Occipital lobe (tissue), 2 donors: ENCODE data around the gene KCNG2. TPM values are rescaled to one million over a fixed set of nuclear protein-coding genes. Genes with fewer than 3 reads are reported as not detected.
"Not testable (repeated sequence)": the region's sequence is repeated elsewhere in the genome, so short reads cannot be mapped to it uniquely, and the experiment has no call there.

Source experiments
- DNase-seq: peaks from one replicate; lab custom pipeline; 2025; lab: John Stamatoyannopoulos, UW
- total RNA-seq: library from RNA; depleted of rRNA; stranded (reverse); fragments of >200 nt; gene quantifications from one replicate; pipeline ENCODE4 v1.2.3, GENCODE V29; 2014

The KCNG2 gene, protein sequence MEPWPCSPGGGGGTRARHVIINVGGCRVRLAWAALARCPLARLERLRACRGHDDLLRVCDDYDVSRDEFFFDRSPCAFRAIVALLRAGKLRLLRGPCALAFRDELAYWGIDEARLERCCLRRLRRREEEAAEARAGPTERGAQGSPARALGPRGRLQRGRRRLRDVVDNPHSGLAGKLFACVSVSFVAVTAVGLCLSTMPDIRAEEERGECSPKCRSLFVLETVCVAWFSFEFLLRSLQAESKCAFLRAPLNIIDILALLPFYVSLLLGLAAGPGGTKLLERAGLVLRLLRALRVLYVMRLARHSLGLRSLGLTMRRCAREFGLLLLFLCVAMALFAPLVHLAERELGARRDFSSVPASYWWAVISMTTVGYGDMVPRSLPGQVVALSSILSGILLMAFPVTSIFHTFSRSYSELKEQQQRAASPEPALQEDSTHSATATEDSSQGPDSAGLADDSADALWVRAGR
- 0.31 TPM for total RNA-seq

DNA sequence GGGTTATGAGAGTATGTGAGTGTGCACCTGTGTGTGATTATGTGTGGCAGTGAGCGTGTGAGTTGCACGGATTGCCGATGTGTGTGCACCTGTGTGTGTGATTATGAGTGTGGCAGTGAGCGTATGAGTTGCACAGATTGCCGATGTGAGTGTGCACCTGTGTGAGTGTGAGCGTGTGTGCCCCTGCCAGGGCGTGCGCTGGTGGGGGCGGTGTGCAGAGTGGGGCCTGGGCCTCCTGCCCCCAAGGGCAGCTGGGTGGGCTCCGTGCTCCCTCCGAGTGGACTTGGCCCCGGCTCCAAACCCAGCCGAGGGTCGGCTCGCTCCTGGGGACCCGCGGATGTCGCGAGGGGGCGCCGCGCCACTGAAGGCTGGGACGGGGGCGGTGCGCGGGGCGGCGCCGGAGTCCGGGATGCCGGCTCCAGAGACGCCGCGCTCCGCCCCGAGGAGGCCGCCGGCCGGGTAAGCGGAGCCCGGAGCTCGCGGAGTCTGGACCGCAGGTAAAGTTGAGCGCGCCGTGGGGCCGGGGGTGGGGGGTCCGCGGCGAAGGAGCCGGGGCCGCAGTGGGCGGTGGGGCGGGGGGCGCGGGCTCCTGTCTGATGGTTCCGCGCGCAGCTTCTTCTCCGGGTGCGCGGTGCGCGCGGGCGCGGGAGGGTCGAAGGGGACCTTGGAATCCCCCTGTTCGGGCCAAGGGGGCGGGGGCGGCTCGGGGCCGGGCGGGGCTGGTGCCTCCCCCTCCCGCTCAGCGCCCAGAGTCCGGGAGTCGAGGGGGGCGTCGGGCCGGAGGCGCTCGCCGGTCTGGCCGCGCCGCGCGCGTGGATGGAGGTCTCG, at the start of gene KCNG2:
Gene KCNG2, plus strand, starts transcription at position 421 of the 828 bp plus-strand sequence. CDS start 65,730 bp downstream, outside the sequence.
- no peak for DNase-seq

DNA sequence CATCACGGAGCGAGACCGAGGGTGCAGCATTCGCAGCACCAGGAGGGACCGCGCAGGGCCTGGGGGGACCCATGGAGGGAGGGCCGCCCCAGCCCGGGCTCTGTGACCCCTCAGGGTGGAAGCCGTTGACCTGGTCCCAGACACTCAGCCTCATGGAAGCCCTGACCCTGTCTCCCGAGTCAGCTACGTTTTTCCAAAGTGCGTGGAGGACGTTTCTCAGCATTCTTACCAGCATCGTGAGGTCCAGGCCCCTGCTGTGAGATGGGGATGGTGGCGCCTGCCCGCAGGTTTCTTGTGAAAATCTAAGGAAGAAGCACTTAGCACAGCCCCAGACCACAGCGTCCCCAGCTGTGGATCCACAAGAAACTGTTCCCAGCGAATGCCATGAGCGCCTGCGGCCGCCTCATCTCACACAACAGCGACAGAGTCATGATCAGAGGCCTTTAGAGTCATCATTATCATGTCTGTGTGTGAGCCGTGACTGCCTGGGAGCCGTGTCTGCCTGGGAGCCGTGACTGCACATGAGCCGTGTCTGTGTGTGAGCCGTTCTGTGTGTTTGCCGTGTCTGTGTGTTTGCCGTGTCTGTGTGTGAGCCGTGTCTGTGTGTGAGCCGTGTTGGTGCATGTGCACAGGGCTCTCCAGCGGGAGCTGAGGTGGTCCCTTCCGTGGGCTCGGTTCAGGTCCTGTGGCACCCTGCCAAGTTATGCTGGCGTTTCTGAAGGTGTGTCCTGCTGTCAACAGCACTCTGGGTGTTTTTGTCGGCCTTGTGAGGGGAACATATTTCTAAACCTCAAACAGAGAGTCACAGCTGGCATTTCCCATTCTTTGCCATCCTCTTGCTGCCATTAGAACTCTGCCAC, 49.2 kb upstream of the KCNG2 start:
- DNase-seq, result no peak

DNA sequence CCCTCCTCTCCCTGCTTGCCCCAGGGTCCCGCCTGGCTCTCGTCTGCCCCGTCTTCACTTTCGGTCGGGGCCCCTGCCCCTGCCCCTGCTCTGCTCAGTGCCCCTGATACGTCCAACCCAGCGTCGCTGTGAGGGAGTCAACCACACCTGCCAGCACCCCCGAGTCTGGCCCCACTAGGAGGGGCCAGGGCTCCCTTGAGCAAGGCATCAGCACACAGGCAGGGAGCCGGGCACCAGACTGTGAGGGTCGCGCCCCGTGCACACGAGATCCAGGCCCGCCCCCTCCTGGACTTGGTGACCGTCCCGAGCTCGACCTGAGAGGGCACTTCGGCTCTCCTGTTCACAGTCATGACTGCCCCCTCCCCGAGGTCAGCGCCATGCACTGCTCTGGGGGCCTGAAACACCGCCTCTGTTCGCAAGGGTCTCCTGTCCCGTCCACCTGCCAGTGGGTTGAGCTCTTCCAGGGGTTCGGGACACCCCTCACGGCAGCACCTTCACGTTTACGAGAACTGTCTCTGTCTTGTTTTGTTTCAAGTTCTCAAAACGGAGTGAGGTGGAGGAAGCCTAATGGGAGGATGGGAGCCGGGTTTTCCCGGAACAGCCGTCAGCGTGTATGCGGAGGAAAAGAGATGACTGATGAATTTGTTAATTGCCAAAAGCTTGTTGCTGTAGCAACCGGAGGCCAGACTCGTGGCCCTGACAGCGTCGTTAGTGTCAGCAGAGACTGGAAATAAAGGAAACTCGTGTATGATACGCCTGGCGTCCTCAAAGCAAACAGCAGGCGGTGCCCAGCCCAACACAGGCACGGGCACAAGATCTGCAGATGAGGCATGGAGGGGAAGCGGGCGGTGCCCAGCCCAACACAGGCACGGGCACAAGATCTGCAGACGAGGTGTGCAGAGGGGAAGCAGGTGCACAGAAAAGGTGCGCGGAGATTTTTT, 48.2 kb upstream of the KCNG2 start:
- peak; percentile 33 for DNase-seq

DNA sequence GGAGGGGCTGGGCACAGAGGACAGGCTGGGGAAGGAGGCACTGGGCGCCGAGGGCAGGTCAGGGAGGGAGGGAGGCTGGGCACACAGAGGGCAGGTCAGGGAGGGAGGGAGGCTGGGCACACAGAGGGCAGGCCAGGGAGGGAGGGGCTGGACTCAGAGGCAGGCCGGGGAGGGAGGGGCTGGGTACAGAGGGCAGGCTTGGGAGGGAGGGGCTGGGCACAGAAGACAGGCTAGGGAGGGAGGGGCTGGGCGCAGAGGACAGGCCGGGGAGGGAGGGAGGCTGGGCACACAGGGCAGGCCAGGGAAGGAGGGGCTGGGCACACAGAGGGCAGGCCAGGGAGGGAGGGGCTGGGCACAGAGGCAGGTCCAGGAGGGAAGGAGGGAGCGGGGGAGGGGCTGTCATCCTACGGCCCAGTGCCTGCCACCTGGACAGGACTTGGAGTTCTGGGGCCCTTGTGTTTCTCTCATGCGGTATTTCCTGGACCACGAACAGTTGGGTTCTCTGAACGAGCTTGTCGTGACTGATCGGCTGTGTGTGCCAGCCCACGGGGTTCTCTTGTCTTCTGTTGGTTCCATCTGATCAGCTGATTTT, 46.7 kb upstream of the KCNG2 start:
- no peak for DNase-seq

DNA sequence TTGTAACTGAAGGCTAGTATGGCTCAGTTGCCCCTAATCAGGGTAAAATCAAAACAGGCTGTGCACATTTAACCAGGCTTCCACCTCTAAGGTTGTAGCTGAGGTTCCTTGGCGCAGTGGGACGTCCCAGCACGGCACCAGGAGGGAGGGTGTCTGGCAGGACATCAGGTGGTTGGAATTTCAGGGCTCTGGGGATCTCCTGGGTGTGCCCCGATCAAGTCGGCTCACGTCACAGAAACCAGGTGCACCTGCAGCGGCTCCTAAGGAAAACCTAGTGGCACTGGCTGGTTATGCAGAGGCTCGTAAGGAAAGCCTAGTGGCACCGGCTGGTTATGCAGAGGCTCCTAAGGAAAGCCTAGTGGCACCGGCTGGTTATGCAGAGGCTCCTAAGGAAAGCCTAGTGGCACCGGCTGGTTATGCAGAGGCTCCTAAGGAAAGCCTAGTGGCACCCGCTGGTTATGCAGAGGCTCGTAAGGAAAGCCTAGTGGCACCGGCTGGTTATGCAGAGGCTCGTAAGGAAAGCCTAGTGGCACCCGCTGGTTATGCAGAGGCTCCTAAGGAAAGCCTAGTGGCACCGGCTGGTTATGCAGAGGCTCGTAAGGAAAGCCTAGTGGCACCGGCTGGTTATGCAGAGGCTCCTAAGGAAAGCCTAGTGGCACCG, 45.7 kb upstream of the KCNG2 start:
- DNase-seq, result not testable (repeated sequence)

DNA sequence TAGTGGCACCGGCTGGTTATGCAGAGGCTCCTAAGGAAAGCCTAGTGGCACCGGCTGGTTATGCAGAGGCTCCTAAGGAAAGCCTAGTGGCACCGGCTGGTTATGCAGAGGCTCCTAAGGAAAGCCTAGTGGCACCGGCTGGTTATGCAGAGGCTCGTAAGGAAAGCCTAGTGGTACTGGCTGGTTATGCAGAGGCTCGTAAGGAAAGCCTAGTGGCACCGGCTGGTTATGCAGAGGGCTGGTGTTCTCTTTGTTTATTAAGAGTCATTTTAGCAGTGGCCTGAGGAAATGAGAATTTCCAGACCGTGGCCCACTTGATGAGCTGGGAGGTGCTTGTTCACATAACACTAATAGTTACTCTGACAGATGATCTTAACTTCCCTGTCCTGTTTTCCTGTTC, 44.8 kb upstream of the KCNG2 start:
- not testable (repeated sequence) for DNase-seq

DNA sequence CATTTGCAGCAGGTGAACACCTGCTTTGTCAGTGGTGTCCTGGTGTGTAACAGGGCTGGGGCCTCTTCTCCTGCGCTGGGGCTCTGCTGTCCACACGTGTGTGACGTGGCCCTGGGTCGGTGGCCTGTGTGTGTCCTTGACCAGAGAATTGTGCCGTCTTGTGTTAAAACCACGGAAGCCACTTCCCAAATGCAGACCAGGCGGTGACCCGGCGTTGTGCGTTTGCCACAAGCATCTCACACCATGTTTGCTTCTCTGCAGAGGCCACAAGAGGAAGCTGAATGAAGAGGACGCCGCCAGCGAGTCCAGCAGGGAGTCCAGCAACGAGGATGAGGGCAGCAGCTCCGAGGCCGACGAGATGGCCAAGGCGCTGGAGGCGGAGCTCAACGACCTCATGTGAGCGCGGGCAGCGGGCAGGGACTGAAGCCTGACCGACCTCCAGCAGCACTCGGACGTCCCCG, 44.3 kb upstream of the KCNG2 start:
- DNase-seq, result no peak

DNA sequence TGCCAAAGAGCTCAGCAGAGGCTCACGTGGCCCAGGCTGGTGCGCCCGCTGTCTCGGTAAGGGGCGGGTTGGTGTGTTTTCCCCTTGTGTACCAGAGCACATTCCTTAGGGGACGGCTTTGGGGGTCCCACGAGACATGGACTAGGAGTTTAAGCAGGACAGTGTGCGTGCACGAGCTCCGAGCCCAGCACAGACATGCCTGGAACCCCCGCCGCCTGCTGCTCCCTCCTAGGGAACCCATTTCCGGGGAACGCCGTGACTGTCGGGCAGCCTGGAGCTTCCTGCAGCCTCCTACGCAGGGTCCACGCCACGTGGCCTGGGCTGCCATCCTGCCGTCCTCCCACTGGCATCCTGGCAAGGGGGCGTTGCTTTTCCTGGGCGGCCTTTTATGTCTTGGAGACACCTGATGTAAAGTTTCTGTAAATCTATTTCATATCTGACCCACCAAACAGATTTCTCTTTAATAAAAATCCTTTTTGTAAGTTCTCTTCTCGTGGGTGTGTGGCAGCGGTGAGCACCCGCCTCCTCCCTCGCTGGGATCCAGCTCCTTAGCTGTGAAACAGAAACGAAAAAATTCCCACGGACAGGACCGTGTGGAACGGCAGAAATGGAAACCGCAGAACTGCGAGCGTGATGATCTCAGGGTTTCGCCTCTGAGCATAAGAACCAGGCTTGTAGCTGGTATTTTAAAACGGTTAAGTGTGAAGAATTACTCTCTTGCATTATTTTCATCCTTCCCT, 43.5 kb upstream of the KCNG2 start:
- peak; percentile 61 for DNase-seq

DNA sequence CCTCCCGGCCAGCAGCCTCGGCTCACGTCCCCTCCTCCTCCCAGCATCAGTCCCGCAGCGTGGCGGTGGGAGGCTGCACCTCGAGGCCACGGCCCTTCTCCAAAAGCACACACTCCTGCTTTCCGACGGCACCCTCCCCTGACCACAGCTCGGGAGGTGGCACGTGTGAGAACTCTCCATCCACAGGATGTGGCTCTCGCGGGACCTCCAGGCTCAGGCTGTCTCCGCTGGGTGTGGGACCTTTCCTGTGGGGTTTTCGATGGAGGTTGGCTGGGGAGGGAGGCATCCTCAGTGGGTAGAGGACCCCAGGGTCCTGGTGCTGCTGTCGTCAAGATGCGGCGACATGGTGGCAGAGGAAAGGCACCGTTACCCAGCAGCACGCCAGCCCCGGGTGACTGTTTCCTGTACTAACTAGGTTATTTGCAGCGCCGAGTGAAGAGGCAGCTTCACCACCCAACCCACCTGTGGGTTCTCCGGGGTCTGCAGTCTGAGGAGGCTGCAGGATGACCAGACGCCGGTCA, 42.8 kb upstream of the KCNG2 start:
- DNase-seq, result no peak

DNA sequence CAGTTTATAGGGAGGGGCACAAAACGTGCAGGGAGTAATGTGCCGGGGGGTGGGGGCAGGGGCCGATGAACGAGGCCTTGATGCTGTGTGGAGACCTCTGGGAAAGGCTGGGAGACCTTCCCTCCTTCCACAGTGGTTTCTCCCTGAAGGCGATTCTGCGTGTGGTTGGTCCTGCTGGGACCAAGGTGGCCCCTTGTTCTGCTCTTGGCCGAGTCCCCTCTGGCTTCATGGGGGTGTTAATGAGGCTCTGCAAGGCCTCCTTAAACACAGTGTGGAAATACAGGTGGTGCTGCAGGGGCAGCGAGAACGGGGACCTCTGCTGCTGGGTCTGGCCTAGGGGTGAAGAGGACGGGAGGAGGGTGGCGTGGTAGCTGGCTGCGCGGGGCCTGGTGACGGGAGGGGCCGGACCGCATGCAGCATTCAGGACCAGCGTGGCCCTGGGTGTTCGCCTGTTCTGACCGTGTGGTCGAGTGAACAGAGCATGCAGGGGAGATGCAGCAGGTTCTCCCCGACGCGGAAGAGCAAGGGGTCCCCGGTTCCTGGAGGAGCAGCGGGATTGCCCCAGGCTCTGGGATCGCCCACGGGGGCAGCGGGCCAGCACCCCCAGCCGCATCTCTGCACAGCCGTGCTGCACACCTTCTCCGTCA, 42.1 kb upstream of the KCNG2 start:
- no peak for DNase-seq

DNA sequence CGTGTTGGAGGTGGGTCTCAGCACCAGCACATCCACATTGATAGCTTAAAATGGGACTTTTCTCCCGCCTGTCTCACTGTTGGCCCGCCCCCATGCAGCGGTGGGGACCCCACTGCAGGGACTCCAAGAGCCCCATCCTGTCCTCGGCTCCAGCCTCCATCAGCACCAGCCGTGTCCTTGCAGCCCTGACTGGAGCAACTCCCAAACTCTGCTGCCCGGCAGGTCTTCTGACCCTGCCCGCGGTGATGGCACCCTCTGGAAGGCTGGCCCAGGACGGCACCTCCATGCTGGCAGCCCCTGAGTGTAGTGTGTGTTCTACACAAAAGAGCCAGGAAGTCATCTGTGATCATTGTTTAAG, 41.6 kb upstream of the KCNG2 start:
- DNase-seq, result no peak

DNA sequence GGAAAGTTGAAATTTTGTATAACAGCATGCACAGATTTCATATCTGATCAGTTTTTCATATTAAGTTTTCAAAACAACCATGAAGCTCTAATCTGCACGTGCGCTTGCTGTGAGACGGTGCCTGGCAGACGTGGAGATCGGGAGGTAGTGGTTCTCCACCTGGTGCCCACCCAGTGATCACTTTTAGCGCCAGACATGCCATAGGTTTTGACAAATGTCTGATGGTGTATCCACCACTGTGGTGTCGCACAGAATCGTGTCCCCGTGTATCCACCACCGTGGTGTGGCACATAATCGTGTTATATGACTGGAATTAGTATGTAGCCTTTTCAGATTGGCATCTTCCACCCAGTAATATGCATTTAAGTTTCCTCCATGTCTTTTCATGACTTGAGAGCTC, 40.9 kb upstream of the KCNG2 start:
- no peak for DNase-seq

DNA sequence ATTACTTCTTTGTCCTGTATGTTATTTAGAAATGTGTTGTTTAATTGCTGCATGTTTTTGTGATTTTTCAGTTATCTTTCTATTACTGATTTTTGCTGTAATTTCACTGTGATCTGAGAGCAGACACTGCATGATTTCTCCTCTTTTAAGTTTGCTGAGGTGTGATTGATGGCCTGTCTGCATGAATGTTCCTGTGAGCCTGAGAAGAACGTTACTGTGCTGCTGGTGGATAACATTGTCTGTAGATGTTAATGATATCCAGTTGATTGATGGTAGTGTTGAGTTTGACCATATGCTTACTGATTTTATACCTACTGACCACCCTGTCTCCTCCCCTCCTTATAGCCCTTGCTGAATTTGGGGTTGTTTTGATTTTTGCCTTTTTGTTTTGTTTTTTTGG, 37.4 kb upstream of the KCNG2 start:
- no peak for DNase-seq

DNA sequence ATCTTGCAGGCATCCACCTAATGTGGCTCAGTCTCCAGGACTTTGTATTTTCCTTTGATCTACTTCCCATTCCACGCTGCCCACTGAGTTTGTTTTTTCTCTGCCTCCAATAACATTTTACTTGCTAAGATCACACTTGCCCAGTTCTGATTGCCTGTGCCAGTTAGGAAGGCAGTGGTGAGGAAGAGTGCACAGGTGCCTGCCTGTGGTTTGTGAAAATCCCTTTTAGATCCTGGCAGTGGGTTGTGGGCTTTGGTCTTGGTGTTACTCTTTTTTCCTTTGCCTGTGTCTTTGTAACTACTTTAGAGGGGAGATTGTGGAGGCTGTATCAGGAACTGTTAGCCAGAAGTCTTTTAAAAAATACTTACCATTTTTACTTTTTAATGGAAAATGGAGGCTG, 36.9 kb upstream of the KCNG2 start:
- DNase-seq, result no peak

DNA sequence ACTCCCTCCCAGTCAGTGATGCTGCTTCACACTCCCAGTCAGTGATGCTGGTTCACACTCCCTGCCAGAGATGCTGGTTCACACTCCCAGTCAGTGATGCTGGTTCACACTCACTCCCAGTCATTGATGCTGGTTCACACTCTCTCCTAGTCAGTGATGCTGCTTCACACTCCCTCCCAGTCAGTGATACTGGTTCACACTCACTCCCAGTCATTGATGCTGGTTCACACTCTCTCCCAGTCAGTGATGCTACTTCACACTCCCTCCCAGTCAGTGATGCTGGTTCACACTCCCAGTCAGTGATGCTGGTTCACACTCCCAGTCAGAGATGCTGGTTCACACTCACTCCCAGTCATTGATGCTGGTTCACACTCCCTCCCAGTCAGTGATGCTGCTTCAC, 34.3 kb upstream of the KCNG2 start:
- DNase-seq, result no peak

DNA sequence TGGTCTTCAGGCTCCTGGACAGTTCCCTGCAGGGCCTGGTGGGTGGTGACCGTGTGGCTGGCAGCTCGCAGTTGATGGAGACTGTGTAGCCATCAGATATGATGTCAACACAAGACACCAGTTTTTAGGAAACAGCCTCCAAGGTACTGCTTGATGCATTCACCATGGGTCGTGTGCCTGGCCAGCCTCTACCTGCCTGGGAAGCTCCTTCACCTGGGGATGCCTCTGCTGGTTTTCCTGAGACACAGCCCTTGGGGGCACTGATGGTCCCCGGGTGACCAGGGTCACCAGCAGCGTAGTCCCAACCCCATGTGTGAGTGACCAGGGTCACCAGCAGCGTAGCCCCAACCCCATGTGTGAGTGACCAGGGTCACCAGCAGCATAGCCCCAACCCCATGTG, 33.6 kb upstream of the KCNG2 start:
- DNase-seq, result no peak

DNA sequence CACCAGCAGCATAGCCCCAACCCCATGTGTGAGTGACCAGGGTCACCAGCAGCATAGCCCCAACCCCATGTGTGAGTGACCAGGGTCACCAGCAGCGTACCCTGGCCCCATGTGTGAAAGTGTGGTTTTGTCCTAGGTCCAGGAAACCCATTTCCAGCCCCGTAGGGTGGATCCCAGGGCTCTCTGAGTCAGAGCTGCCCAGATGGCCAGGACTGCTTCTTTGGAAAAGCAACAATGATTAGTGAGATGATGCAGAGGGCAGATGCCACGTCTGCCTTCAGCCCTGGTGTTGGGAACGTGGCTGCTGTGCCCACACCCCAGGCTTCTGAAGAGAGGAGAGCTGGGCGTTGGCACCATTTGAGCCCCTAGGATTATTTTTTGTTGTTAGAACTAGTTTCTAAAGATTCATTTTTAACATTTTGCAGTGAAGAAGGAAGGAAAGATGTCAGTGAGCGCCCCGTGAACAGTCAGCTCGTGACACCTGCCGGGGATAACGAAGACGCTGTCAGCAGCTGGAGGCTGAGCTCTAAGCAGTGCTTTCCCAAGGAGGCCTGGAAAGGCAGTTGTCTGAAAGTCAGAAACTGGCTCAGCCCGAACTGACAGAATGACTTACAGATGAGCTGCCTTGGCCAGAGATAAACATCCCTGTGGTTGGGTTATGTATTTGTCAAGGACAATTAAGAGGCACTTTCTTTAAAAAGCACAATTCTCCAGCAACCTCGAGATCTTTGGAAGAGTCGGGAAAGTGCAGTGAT, 32.1 kb upstream of the KCNG2 start:
- no peak for DNase-seq
